Stimulated activated CD4-positive, alpha-beta T cell treated with anti-CD3 and anti-CD28 coated beads, Interleukin-4, amount 100 ng/mL, for 1 hour (primary cell): ENCODE measurements around the gene MARCHF3.
"Not testable (repeated sequence)": the region's sequence is repeated elsewhere in the genome, so short reads cannot be mapped to it uniquely, and the experiment has no call there.

Experiments
- DNase-seq: peaks from one replicate; pipeline ENCODE4 v3.0.0-alpha.2; 2020

The MARCHF3 gene, protein sequence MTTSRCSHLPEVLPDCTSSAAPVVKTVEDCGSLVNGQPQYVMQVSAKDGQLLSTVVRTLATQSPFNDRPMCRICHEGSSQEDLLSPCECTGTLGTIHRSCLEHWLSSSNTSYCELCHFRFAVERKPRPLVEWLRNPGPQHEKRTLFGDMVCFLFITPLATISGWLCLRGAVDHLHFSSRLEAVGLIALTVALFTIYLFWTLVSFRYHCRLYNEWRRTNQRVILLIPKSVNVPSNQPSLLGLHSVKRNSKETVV

DNA sequence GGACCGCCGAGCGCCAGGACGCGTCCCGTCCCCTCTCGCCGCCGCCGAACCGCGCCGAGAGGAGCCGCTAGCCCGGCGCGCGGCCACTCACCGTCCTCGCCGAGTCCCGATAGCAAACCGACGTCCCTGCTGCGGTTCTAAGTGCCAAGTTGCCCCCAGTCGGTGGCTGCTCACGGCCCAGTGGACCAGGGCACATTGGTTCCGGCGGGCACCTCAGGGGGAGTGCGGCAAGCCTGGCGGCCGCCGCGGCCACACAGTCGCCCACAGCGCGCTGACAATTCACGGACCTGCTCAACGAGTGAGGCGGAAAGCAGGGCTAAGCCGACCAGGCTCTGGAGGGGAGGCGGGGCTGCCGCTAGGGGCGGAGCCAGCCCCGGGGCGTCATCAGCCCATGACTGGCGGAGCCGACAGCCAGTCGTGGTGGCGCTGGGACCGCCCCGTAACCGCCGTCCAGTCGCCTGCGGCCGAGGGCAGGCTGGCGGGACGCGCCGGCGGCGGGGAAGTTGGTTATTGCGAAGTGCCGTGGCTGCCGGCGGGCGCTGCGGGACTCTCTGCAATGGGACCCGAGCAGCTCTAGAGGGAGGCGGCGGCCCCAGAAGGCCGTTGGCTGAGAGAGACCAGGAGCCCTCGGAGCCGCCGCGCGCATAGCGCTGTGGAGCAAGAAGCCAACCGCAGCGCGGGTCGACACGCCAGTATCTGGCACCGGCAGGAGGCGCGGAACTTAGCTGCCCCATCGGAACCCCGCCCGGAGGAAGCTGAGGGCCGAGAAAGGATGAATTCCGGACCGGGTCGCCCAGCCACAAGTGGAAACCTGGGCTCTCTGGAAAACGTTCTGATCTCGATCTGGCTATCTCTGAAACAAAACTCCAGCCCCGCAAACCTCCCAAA is at the start of gene MARCHF3:
Gene MARCHF3 (minus strand): TSS at position 300 of the 888 bp plus-strand sequence. CDS start 112,387 bp downstream, outside the sequence.
- peak; percentile 94 for DNase-seq

- no peak for DNase-seq
Measured at GRCh38 chr5:127079994-127080491, 49.7 kb upstream of the MARCHF3 start.

DNA sequence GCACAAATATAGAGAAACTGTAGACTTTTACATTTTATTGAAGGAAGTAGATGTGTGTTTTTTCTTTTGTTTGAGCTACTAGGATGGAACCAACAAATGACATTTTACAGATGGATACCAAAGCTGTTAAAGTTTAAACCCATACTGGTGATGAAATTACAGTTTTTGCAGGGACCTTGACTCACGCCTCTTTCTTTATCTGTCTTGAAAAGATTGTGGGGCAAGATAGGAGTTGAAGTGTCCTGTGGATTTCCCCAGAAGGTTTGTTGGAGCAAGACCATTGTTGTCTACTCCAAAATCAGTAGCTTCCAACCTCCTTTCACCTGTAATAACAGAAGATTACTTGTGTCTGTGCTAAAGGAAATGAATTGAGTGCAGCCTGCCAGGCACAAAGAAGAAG is 47.0 kb upstream of the MARCHF3 start:
- no peak for DNase-seq

GRCh38 chr5:127076315-127077129 is 46.2 kb upstream of the MARCHF3 start:
- no peak for DNase-seq

DNA sequence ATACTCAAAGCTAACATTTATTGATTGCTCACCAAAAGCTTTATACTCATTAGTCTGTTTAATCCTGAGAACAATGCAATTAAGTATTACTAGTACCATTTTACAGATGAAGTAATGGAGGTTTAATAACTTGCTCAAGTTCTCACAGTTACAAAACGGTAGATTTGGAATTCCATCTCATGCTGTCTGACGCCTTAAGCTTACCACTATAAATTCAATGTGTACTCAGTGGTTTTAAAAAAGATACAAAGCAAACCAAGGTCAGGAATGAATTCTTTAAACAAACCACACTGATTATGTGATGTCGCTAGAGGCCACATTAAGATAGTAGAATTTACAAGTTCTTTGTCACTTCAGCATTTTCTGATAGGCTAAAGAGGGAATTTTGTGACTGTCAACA is 44.1 kb upstream of the MARCHF3 start:
- DNase-seq: no peak

DNA sequence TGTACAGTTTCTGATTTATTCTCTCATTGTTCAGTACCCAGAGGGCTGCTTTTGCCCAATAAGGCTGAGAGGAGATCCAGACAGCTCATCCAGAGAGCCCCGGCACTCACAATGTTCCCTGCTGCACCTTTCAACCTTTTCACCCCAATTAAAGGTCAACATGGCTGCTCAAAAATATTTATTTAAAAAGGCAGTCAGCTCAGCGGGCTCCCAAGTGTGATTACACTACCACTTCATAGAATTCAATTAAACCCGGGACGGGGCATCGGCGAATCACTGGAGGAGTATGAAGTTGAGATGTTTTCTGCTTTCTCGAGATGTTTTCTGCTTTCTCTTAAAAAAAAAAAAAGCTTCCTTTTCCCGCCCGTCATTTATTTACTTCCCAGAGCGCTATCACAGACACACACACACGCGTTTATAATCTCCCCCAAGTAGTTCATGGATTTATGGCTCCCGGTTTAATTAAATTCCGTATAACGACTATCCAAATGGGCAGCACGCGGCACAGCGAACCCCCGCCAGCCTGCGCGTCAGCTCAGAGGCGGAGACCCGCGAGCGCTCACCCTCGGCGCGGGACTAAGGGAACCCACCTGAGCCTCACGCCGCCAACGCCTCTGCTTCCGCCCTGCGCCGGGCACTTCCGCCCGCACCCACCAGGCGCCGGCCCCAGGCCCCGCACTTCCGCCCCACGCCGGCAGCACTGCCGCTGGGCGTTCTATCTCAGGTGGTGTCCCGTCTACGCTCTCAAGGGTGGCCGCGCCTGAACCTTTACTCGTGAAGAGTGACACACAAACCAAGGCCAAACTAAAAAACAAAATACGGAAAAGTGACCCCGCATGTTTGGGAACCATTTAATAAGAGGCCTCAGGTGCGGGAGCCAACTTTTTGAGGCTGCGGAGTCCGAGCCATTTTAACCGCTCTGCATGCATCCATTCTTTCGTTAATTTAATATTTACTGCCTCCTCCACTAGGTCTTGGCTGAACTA is 42.8 kb upstream of the MARCHF3 start, which contains the start of gene C5orf63:
Gene C5orf63 (minus strand): TSS at position 642 of the 986 bp plus-strand sequence. CDS start 14,507 bp downstream, outside the sequence.
- DNase-seq: peak; percentile 73

GRCh38 chr5:127070243-127070642 is 39.9 kb upstream of the MARCHF3 start:
- no peak for DNase-seq

GRCh38 chr5:127068493-127069214 is 38.3 kb upstream of the MARCHF3 start:
- DNase-seq: no peak

DNA sequence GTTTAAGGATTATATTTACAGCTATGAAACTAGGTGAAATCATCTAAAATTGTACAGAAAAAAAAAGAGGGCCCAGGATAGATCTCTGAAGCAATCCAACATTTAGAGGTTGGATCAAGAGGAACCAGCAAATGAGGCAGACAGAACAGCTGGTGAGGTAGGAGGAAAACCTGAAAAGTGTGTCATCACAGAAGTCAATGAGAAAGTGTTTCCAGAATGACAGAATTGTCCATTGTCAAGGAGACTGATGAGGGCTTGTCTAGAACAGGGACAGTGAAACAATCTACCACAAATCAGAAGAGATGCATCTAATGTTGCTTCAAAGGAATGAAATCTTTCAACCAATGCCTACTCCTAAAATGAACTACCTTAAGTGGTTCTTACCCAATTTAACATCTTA is 36.4 kb upstream of the MARCHF3 start:
- DNase-seq: no peak

- DNase-seq: no peak
Measured at GRCh38 chr5:127064253-127064840, 34.0 kb upstream of the MARCHF3 start.

DNA sequence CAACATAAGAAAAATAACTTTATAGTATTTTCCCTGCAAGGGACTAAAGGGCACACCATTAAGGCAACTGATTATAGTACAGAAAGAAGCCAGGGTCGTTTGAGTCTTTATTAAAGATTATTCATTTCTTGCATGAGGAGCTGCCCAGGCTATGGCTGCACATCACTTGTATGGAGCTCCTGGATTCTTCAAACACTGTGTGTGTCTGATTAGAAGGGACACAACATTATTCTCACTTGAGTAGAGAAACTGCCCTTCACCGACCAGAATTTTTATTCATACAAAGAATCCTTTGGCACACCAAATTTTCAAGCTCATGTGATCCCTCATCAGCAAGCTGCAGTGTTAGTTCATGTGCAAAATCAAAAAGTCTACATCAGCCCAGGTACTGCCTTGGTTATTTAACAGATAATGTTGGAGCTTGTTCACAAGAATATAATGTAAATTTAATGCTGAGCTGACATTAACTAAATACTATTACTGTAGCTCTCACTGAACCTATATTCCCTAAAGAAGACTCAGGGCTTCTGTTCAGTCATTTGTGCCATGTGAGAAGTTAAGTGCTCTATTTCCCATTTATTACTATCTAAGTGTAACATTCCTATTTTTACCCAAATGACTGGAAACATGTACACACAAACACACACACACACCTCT is 33.0 kb upstream of the MARCHF3 start:
- DNase-seq: no peak

DNA sequence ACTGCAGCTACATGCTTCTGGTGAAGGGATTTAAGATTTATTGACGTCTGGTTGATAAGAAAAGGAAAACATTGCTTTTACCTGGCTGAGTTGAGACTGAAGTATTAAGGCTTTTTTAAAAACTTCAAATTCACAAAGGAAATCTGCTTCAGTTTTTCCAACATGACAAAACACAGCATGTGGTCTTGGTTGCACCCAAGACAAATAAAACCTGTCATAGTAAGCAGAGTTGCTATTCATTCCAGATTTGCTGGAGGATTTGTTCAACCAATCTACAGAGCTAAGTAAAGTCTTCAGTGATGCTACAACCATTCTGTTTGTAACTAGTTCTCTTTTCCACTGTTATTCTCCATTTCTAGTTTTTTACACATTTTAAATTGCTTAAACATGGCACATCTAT is 31.6 kb upstream of the MARCHF3 start:
- no peak for DNase-seq

DNA sequence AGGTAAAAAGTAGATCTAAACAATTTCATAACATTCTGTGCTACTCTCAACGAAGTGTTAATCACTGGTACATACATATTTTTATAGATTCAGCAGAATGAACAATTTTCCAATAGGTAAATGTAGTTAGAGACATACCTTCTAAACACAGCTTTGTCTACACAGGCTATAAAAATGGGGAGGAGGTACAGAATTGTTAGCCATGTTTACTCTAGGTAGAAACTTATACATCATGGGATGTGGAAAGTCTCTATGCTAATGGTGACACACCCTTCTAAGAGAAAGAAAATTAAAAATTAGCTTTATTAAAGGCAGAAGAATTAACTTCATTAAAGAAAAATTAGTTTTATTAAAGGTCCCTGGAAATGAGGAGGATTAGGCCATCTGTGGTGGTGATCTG is 31.2 kb upstream of the MARCHF3 start:
- no peak for DNase-seq

GRCh38 chr5:127060470-127060985 is 30.2 kb upstream of the MARCHF3 start:
- DNase-seq: no peak

DNA sequence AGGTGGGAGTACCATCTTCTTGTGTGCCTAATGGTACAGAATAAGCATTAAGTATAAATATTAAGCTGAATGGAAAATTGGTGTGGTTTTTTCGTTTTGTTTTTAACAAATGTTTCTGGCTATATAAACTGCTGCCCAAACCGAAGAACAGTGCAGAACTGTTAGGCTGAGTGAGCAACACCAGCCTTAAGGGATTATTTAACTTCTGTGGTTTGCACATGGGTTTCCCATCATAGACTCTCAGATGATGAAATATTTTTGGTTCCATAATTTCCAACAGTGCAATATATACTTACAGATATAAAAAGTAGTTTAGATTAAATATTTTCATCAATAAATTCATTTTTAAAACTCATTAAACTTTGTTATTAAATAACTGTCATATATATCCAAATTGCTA is 26.5 kb upstream of the MARCHF3 start:
- DNase-seq: no peak

GRCh38 chr5:127055880-127056653 is 25.7 kb upstream of the MARCHF3 start:
- DNase-seq: no peak

- not testable (repeated sequence) for DNase-seq
Measured at GRCh38 chr5:127053551-127053950, 23.2 kb upstream of the MARCHF3 start.

- DNase-seq: no peak
Measured at GRCh38 chr5:127053049-127053448, 22.7 kb upstream of the MARCHF3 start.

DNA sequence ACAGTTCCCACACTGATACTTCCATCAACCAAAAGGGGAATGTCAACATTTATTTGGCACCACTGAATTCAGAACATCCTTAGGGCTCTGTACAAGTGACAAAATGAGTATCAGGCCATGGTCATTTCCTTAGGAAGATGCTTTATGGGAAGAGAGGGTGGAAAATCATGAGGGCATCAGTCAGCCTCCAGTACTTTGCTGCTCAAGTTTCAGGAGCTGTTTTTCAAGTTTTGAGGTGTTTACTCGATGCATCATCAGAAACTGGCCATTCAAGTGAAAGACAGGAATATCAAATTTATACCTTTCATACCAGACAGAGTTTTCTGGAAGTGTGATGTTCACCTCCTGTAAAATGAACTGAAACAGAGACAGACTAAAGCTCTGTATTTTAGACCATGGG is 21.2 kb upstream of the MARCHF3 start:
- no peak for DNase-seq
